HG03439 (cell line): ENCODE measurements around the gene CNGA4.
"Not testable (repeated sequence)": the region's sequence is repeated elsewhere in the genome, so short reads cannot be mapped to it uniquely, and the experiment has no call there.

Experiments used
- ATAC-seq: cut with Tn5 transposase; IDR thresholded peaks from one replicate; pipeline ENCODE4 v1.9.1; 2021; ENCODE audit warnings: mild to moderate bottlenecking, moderate library complexity; ENCODE audit not compliant: unreplicated experiment

The CNGA4 gene

GRCh38 chr11:6260207-6260726, 21.4 kb downstream of the CNGA4 start:
- no peak for ATAC-seq

GRCh38 chr11:6263662-6264061, 24.8 kb downstream of the CNGA4 start:
- no peak for ATAC-seq

GRCh38 chr11:6268820-6269219, 29.9 kb downstream of the CNGA4 start:
- no peak for ATAC-seq

GRCh38 chr11:6269994-6270393, 31.1 kb downstream of the CNGA4 start:
- ATAC-seq, result no peak

GRCh38 chr11:6270584-6271246, 31.8 kb downstream of the CNGA4 start:
- ATAC-seq, result no peak

GRCh38 chr11:6271598-6271997, 32.7 kb downstream of the CNGA4 start:
- no peak for ATAC-seq

GRCh38 chr11:6273188-6273587, 34.3 kb downstream of the CNGA4 start:
- ATAC-seq, result no peak

GRCh38 chr11:6280809-6281208, 41.9 kb downstream of the CNGA4 start:
- ATAC-seq, result not testable (repeated sequence)

GRCh38 chr11:6283453-6284023, 44.6 kb downstream of the CNGA4 start:
- no peak for ATAC-seq

GRCh38 chr11:6284250-6284649, 45.4 kb downstream of the CNGA4 start:
- ATAC-seq, result no peak

- no peak for ATAC-seq
Measured at GRCh38 chr11:6285019-6285418, 46.1 kb downstream of the CNGA4 start.
